Astrocyte (in vitro differentiated cells and primary cell): ENCODE data around the gene PTK6. TPM values are rescaled to one million over a fixed set of nuclear protein-coding genes. Genes with fewer than 3 reads are reported as not detected.

Source experiments
- DNase-seq: peaks from one replicate; pipeline ENCODE4 v3.0.0-alpha.2; 2010; ENCODE audit warnings: low read depth
- FAIRE-seq: peaks from 2 replicates; lab custom pipeline; 2011; peaks lifted over from hg19 to GRCh38; lab: Jason Lieb, UNC
- H2AFZ ChIP-seq: 2 replicates; pipeline ENCODE4 v1.6.0; 2012; ENCODE audit warnings: low read depth, low read length, inconsistent platforms
- H3K27ac ChIP-seq: 2 replicates; pipeline ENCODE4 v1.5.1; 2011; ENCODE audit warnings: low read depth, low read length, inconsistent platforms
- H3K27me3 ChIP-seq: 2 replicates; pipeline ENCODE4 v1.6.0; 2011; ENCODE audit warnings: low read length, inconsistent platforms; ENCODE audit not compliant: insufficient read depth
- H3K36me3 ChIP-seq: 2 replicates; pipeline ENCODE4 v1.5.1; 2011; ENCODE audit warnings: low read length, inconsistent platforms; ENCODE audit not compliant: insufficient read depth
- H3K4me1 ChIP-seq: 2 replicates; pipeline ENCODE4 v1.5.1; 2011; ENCODE audit warnings: low read length, inconsistent platforms; ENCODE audit not compliant: insufficient read depth
- H3K4me2 ChIP-seq: 2 replicates; pipeline ENCODE4 v1.6.0; 2012; ENCODE audit warnings: low read length, inconsistent platforms
- H3K4me3 ChIP-seq: 2 replicates; pipeline ENCODE4 v1.5.1; 2011; ENCODE audit warnings: low read depth, mild to moderate bottlenecking, low read length, inconsistent platforms; ENCODE audit not compliant: insufficient read depth
- H3K79me2 ChIP-seq: 2 replicates; pipeline ENCODE4 v1.6.0; 2012; ENCODE audit warnings: mild to moderate bottlenecking, low read length, inconsistent platforms; ENCODE audit not compliant: insufficient read depth
- H3K9ac ChIP-seq: 2 replicates; pipeline ENCODE4 v1.6.0; 2012; ENCODE audit warnings: mild to moderate bottlenecking, low read length, inconsistent platforms
- H3K9me3 ChIP-seq: 2 replicates; pipeline ENCODE4 v1.5.1; 2012; ENCODE audit warnings: low read depth, mild to moderate bottlenecking, low read length, inconsistent platforms; ENCODE audit not compliant: insufficient read depth
- H4K20me1 ChIP-seq: 2 replicates; pipeline ENCODE4 v1.6.0; 2012; ENCODE audit warnings: low read length, inconsistent platforms; ENCODE audit not compliant: insufficient read depth
- H3K27ac Mint-ChIP-seq: one replicate; pipeline ENCODE4 v1.8.0; 2021; ENCODE audit warnings: mild to moderate bottlenecking, mixed read lengths; ENCODE audit not compliant: unreplicated experiment
- H3K27me3 Mint-ChIP-seq: one replicate; pipeline ENCODE4 v1.8.0; 2021; ENCODE audit warnings: low read depth, mixed read lengths; ENCODE audit not compliant: unreplicated experiment
- H3K36me3 Mint-ChIP-seq: one replicate; pipeline ENCODE4 v1.8.0; 2021; ENCODE audit warnings: low read depth, mixed read lengths; ENCODE audit not compliant: unreplicated experiment
- H3K4me1 Mint-ChIP-seq: one replicate; pipeline ENCODE4 v1.8.0; 2021; ENCODE audit warnings: low read depth, mixed read lengths; ENCODE audit not compliant: unreplicated experiment
- H3K4me3 Mint-ChIP-seq: one replicate; pipeline ENCODE4 v1.8.0; 2021; ENCODE audit warnings: mild to moderate bottlenecking, moderate library complexity, mixed read lengths; ENCODE audit not compliant: unreplicated experiment
- H3K9me3 Mint-ChIP-seq: one replicate; pipeline ENCODE4 v1.8.0; 2021; ENCODE audit warnings: mild to moderate bottlenecking, mixed read lengths; ENCODE audit not compliant: unreplicated experiment
- EZH2 ChIP-seq: IDR thresholded peaks from 2 replicates; pipeline ENCODE4 v1.6.1; 2012; ENCODE audit warnings: mild to moderate bottlenecking, low read length, inconsistent platforms; ENCODE audit not compliant: insufficient read depth
- total RNA-seq: library from RNA; stranded (reverse); gene quantifications from 2 replicates; pipeline ENCODE4 v1.2.1, GENCODE V29; 2021
- TF ChIP-seq, protein P1 (sequence below): IDR thresholded peaks from 2 replicates; pipeline ENCODE4 v1.5.1; 2011; ENCODE audit warnings: low read depth, mild to moderate bottlenecking, inconsistent platforms, low read length, moderate library complexity; ENCODE audit not compliant: insufficient read depth

PTK6 gene
- total RNA-seq, 1 donor from 2014 or later: 0.18 TPM

DNA sequence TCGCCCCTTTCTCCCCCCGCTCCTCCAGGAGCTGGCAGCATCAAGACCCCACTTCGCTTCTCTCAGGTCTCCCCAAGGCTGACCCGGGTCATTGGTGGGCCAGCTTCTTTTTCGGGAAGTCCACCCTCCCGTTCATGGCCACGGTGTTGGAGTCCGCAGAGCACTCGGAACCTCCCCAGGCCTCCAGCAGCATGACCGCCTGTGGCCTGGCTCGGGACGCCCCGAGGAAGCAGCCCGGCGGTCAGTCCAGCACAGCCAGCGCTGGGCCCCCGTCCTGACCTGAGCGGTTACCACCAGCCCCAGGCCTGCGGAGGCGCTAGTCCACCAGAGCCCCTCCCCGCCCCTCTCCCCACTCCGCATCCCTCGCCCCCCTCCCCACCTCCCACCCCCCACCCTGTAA, 15.6 kb downstream of the PTK6 start:
- H3K4me1 ChIP-seq: peaks cover 14% of the 10 kb centered on the region
- FAIRE-seq (no peak), DNase-seq (no peak)
- peak overlapping the region; percentile 91 for H3K4me3 Mint-ChIP-seq
- no peaks in the 10 kb centered on the region for H3K9me3 ChIP-seq
- H3K36me3 Mint-ChIP-seq: peaks cover 18% of the 10 kb centered on the region
- H3K9ac ChIP-seq: peak overlapping the region; percentile 91
- H3K4me3 ChIP-seq: peak overlapping the region; percentile 92
- H3K4me2 ChIP-seq: peak overlapping the region; percentile 100
- H3K9me3 Mint-ChIP-seq: no peaks in the 10 kb centered on the region
- no peaks in the 10 kb centered on the region for H3K27me3 ChIP-seq
- H3K36me3 ChIP-seq: no peaks in the 10 kb centered on the region
- no peaks in the 10 kb centered on the region for H3K27me3 Mint-ChIP-seq
- TF ChIP-seq, protein P1, sequence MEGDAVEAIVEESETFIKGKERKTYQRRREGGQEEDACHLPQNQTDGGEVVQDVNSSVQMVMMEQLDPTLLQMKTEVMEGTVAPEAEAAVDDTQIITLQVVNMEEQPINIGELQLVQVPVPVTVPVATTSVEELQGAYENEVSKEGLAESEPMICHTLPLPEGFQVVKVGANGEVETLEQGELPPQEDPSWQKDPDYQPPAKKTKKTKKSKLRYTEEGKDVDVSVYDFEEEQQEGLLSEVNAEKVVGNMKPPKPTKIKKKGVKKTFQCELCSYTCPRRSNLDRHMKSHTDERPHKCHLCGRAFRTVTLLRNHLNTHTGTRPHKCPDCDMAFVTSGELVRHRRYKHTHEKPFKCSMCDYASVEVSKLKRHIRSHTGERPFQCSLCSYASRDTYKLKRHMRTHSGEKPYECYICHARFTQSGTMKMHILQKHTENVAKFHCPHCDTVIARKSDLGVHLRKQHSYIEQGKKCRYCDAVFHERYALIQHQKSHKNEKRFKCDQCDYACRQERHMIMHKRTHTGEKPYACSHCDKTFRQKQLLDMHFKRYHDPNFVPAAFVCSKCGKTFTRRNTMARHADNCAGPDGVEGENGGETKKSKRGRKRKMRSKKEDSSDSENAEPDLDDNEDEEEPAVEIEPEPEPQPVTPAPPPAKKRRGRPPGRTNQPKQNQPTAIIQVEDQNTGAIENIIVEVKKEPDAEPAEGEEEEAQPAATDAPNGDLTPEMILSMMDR: no peak
- TF ChIP-seq EZH2: no peak
- H2AFZ ChIP-seq: no peak overlapping the region
- H3K4me1 Mint-ChIP-seq: peaks cover 2% of the 10 kb centered on the region
- H3K27ac Mint-ChIP-seq: peak overlapping the region; percentile 75
- peaks cover 28% of the 10 kb centered on the region for H3K79me2 ChIP-seq
- peaks cover 45% of the 10 kb centered on the region for H4K20me1 ChIP-seq
- H3K27ac ChIP-seq: peak overlapping the region; percentile 85

DNA sequence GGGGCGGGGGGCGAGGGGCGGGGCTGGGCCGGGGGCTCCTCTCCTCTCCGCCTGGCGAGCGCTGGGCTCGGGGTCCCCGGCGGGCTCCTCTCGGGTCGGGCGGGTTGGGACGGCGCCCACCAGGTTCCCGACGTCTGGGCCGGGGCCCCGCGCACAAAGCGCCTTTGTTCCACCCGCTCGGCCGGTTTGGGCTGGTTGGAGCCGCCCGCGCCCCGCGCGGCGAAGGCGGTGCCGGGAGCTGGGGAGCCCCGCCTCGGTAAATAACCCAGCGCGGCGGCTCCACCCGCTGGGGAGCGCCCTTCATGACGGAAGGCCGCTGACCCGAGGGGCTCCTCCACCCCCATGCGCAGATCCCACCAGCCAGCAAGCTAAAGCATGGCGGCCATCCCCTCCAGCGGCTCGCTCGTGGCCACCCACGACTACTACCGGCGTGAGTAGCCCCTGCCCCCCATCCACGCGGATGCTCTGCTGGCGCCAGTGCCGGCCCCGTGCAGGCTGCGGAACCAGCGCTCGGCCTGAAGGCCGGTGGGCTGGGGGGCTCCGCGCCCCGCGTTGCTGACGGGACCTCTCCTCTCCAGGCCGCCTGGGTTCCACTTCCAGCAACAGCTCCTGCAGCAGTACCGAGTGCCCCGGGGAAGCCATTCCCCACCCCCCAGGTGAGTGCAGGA, 16.1 kb downstream of the PTK6 start:
- H3K27ac ChIP-seq: peak overlapping the region; percentile 85
- Mint-ChIP-seq H3K36me3 (peaks cover 18% of the 10 kb centered on the region), H3K4me1 (peaks cover 2% of the 10 kb centered on the region), H3K9me3 (no peaks in the 10 kb centered on the region), H3K4me3 (peak overlapping the region; percentile 91), H3K27me3 (no peaks in the 10 kb centered on the region), H3K27ac (peak overlapping the region; percentile 75)
- DNase-seq (no peak), FAIRE-seq (no peak)
- TF ChIP-seq EZH2: no peak
- TF ChIP-seq, protein P1: no peak
- H3K4me2 ChIP-seq: peak overlapping the region; percentile 100
- H3K4me1 ChIP-seq: peaks cover 14% of the 10 kb centered on the region
- peak overlapping the region; percentile 92 for H3K4me3 ChIP-seq
- H3K27me3 ChIP-seq: no peaks in the 10 kb centered on the region
- no peaks in the 10 kb centered on the region for H3K9me3 ChIP-seq
- H4K20me1 ChIP-seq: peaks cover 45% of the 10 kb centered on the region
- peak overlapping the region; percentile 5 for H2AFZ ChIP-seq
- peaks cover 28% of the 10 kb centered on the region for H3K79me2 ChIP-seq
- H3K36me3 ChIP-seq: no peaks in the 10 kb centered on the region
- H3K9ac ChIP-seq: peak overlapping the region; percentile 91

DNA sequence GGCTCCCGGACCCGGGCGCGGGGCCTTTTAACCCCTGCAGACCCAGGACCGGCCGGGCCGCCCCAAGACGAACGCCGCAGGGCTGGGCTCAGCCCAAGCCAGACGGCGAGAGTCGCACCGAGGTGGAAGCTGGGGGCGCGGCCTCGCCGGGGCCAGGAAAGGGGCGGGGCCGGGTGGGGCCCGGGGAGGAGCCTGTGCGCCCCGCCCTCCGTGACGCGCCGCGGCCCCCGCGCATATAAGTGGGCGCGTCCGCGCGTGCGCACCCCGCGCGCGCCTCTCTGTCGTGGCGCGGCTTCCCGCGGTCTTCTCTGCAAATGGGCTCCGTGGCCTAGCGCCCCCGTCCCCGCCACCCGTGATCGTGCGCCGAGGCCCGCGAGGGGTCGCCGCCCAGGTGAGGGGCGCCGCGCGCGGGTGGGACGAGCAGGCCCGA, 16.7 kb downstream of the PTK6 start, which contains the start of gene PPDPF:
TSS of gene PPDPF (plus strand) at position 262 of the 430 bp plus-strand sequence. CDS start 544 bp downstream, outside the sequence.
- Mint-ChIP-seq H3K36me3 (peaks cover 18% of the 10 kb centered on the region), H3K27ac (peak within 1 kb of the TSS; percentile 75), H3K27me3 (no peaks in the 10 kb centered on the region), H3K9me3 (no peaks in the 10 kb centered on the region), H3K4me3 (peak within 1 kb of the TSS; percentile 91), H3K4me1 (peaks cover 2% of the 10 kb centered on the region)
- Histone ChIP-seq H3K9ac (peak within 1 kb of the TSS; percentile 91), H3K4me1 (peaks cover 14% of the 10 kb centered on the region), H3K4me2 (peak within 1 kb of the TSS; percentile 100), H3K27ac (peak within 1 kb of the TSS; percentile 85), H4K20me1 (peaks cover 41% of the 10 kb centered on the region), H3K27me3 (no peaks in the 10 kb centered on the region), H3K36me3 (no peaks in the 10 kb centered on the region), H3K4me3 (peak within 1 kb of the TSS; percentile 92), H3K9me3 (no peaks in the 10 kb centered on the region), H3K79me2 (peaks cover 28% of the 10 kb centered on the region), H2AFZ (peak within 1 kb of the TSS; percentile 88)
- TF ChIP-seq EZH2: no peak
- TF ChIP-seq, protein P1: no peak
- FAIRE-seq (no peak), DNase-seq (peak; percentile 41)
